Naive thymus-derived CD4-positive, alpha-beta T cell (primary cell): ENCODE measurements around the gene TRMT61A. TPM values are rescaled to one million over a fixed set of nuclear protein-coding genes. Genes with fewer than 3 reads are reported as not detected.

ENCODE experiments used
- ATAC-seq: fragments of 150-1000 bp; cut with Tn5 transposase; 2 replicates; pipeline ENCODE4 v1.10.0; 2021; ENCODE audit warnings: mild to moderate bottlenecking, moderate library complexity
- CTCF ChIA-PET: fragments of 350-600 bp; sonication (Branson Sonifier 250); formaldehyde crosslinking; loops from one replicate; lab custom pipeline; 2021; ENCODE audit warnings: antibody characterized with exemption; lab: Charles Lee
- POLR2A ChIA-PET: fragments of 350-600 bp; sonication (Branson Sonifier 250); formaldehyde crosslinking; loops from one replicate; lab custom pipeline; 2021; ENCODE audit warnings: antibody characterized with exemption, inconsistent platforms; lab: Charles Lee
- DNase-seq, 9 donors: peaks; one replicate each; pipeline versions ENCODE4 v3.0.0 to v3.0.0-alpha.2; 2020 to 2022; ENCODE audit warnings: mixed read lengths in 1 of 9
- H3K27ac ChIP-seq: one replicate; pipeline ENCODE4 v1.7.0; 2013; ENCODE audit warnings: mild to moderate bottlenecking, low read depth, low read length, moderate library complexity
- H3K27me3 ChIP-seq, 2 donors: one replicate each; pipeline ENCODE4 v1.7.0; 2013; ENCODE audit warnings: low read length in 2 of 2, mild to moderate bottlenecking in 2 of 2, moderate library complexity in 2 of 2; ENCODE audit not compliant: control insufficient read depth in 2 of 2, insufficient read depth in 2 of 2
- H3K36me3 ChIP-seq, 3 experiments: 1 replicate in 2 of 3; 2 replicates in 1 of 3; pipeline ENCODE4 v1.7.0; 2013; ENCODE audit warnings: low read length in 3 of 3, mild to moderate bottlenecking in 3 of 3, moderate library complexity in 1 of 3; ENCODE audit not compliant: insufficient read depth in 3 of 3, control insufficient read depth in 2 of 3
- H3K4me1 ChIP-seq, 2 donors: one replicate each; pipeline ENCODE4 v1.7.0; 2013; ENCODE audit warnings: low read length in 2 of 2, mild to moderate bottlenecking in 2 of 2, moderate library complexity in 1 of 2; ENCODE audit not compliant: control insufficient read depth in 2 of 2, insufficient read depth in 2 of 2
- H3K4me3 ChIP-seq: 2 replicates; pipeline ENCODE4 v1.7.0; 2013; ENCODE audit warnings: mild to moderate bottlenecking, low read length
- H3K9me3 ChIP-seq, 3 experiments: 1 replicate in 2 of 3; 2 replicates in 1 of 3; pipeline ENCODE4 v1.7.0; 2013; ENCODE audit warnings: low read length in 3 of 3; ENCODE audit not compliant: control insufficient read depth in 2 of 3
- H3K27ac Mint-ChIP-seq, 9 donors: one replicate each; pipeline ENCODE4 v1.8.0; 2020 to 2022; ENCODE audit warnings: mixed read lengths in 9 of 9, mild to moderate bottlenecking in 8 of 9, moderate library complexity in 5 of 9, inconsistent platforms in 2 of 9
- H3K27me3 Mint-ChIP-seq, 5 donors: one replicate each; pipeline ENCODE4 v1.8.0; 2021 to 2022; ENCODE audit warnings: mixed read lengths in 5 of 5, mild to moderate bottlenecking in 1 of 5
- H3K36me3 Mint-ChIP-seq, 5 donors: one replicate each; pipeline ENCODE4 v1.8.0; 2020 to 2022; ENCODE audit warnings: mixed read lengths in 5 of 5, mild to moderate bottlenecking in 3 of 5, inconsistent platforms in 1 of 5
- H3K4me1 Mint-ChIP-seq, 7 donors: one replicate each; pipeline ENCODE4 v1.8.0; 2020 to 2022; ENCODE audit warnings: mixed read lengths in 7 of 7, mild to moderate bottlenecking in 3 of 7, inconsistent platforms in 1 of 7
- H3K4me3 Mint-ChIP-seq, 10 donors: one replicate each; pipeline ENCODE4 v1.8.0; 2020 to 2022; ENCODE audit warnings: mild to moderate bottlenecking in 10 of 10, mixed read lengths in 10 of 10, moderate library complexity in 6 of 10, inconsistent platforms in 2 of 10
- H3K9me3 Mint-ChIP-seq, 11 donors: one replicate each; pipeline ENCODE4 v1.8.0; 2020 to 2022; ENCODE audit warnings: mixed read lengths in 11 of 11, mild to moderate bottlenecking in 4 of 11, inconsistent platforms in 1 of 11, moderate library complexity in 1 of 11
- intact Hi-C, 2 donors: fragments of 100-400 bp; cut with micrococcal nuclease; formaldehyde crosslinking; loops; one replicate each; pipeline ENCODE4 v1.15.1; 2023
- polyA plus RNA-seq, 2 donors: library from polyadenylated mRNA; unstranded; fragments of 300-500 nt; fragmentation: Illumina TruSeq; gene quantifications; one replicate each; pipeline ENCODE4 v1.2.3, GENCODE V29; 2021
- total RNA-seq, 6 experiments: library from RNA in 5 of 6; stranded (reverse) in 5 of 6; gene quantifications; 1 replicate in 5 of 6; 2 replicates in 1 of 6; pipeline ENCODE4 v1.2.3 and lab custom pipeline; 2021 to 2026

TRMT61A gene
- total and polyA plus RNA-seq, 7 experiments from 2014 or later = 6.3 to 15.1 (median 12.2) TPM

DNA sequence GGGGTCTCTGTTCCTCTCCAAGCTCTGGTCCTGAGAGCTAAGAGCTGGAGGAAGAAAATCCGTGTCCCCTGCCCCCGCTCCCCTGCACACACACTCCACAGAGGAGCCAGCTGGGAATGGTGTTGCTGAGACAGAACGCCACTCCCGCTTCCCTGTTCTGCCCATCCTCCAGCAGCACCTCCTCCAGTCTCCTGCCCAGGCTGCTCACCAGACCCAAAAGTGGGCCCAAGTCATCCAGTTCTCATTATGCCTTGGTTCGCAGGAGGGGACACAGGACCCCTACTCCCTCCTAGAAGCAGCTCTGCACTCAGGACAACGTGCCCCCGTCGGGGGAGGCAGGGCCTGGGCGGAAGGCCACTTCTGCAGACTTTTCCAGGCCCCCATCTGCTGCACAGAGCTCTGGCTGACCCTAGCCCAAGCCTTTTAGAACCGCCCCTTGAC lies 830 bp upstream of the TRMT61A start:
- peak overlapping the region; percentile 89 to 97 (median 94) for H3K4me3 Mint-ChIP-seq
- peak overlapping the region; percentile 67 to 96 (median 93) for H3K27ac Mint-ChIP-seq
- H3K9me3 Mint-ChIP-seq = peaks cover 0 to 2% (median 0%) of the 10 kb centered on the region in 11 donors
- Histone ChIP-seq H3K27me3 (no peaks in the 10 kb centered on the region), H3K36me3 (peaks cover 0 to 23% (median 0%) of the 10 kb centered on the region in 3 experiments), H3K4me1 (peaks cover 19 to 21% of the 10 kb centered on the region in 2 donors), H3K27ac (peak overlapping the region; percentile 81), H3K4me3 (peak overlapping the region; percentile 74), H3K9me3 (no peaks in the 10 kb centered on the region)
- ChIA-PET POLR2A (interaction anchor here (0.7 to 2.2 kb wide), 3 partner anchors 9 to 144 kb away, joined by 3 to 8 read pairs (median 3); no protein-coding TSS in a partner anchor), CTCF (no interaction called here)
- no peaks in the 10 kb centered on the region for H3K36me3 Mint-ChIP-seq
- peaks cover 0 to 27% (median 3%) of the 10 kb centered on the region in 5 donors for H3K27me3 Mint-ChIP-seq
- intact Hi-C loops = loop anchor here (2.0 to 5.0 kb wide), 2 partner anchors 35 to 394 kb away; partner anchors contain the start of genes BAG5 (in 1 of the 2) and COA8 (in 1 of the 2)
- H3K4me1 Mint-ChIP-seq = peaks cover 31 to 39% (median 37%) of the 10 kb centered on the region in 7 donors
- no peak for ATAC-seq
- DNase-seq = no peak

GRCh38 chr14:103529383-103530365 lies 678 bp downstream of the TRMT61A start:
- ATAC-seq = no peak
- Histone ChIP-seq H3K9me3 (no peaks in the 10 kb centered on the region), H3K36me3 (peaks cover 0 to 39% (median 0%) of the 10 kb centered on the region in 3 experiments), H3K4me1 (peaks cover 19 to 21% of the 10 kb centered on the region in 2 donors), H3K4me3 (peak overlapping the region; percentile 96), H3K27me3 (no peaks in the 10 kb centered on the region), H3K27ac (peak overlapping the region; percentile 81)
- Mint-ChIP-seq H3K9me3 (peaks cover 0 to 2% (median 0%) of the 10 kb centered on the region in 11 donors), H3K27me3 (peaks cover 0 to 12% (median 0%) of the 10 kb centered on the region in 5 donors), H3K36me3 (no peaks in the 10 kb centered on the region), H3K27ac (peak overlapping the region; percentile 91 to 98 (median 95)), H3K4me3 (peak overlapping the region; percentile 89 to 97 (median 95)), H3K4me1 (peaks cover 30 to 39% (median 35%) of the 10 kb centered on the region in 7 donors)
- CTCF ChIA-PET = interaction anchor here (1.4 to 1.8 kb wide), 2 partner anchors 11 to 17 kb away, joined by 5 to 12 read pairs; no protein-coding TSS in a partner anchor
- no peak for DNase-seq
- POLR2A ChIA-PET = interaction anchor here (0.5 to 2.4 kb wide), 7 partner anchors 11 to 195 kb away, joined by 3 to 15 read pairs (median 4); partner anchors contain the start of genes BAG5, COA8 and EIF5
- intact Hi-C loops = loop anchor here (1.0 to 5.0 kb wide), 6 partner anchors 8 to 393 kb away; partner anchors contain the start of genes BAG5 (in 2 of the 2), COA8 (in 2 of the 2), EIF5 (in 1 of the 2) and KLC1 (in 1 of the 2)

DNA sequence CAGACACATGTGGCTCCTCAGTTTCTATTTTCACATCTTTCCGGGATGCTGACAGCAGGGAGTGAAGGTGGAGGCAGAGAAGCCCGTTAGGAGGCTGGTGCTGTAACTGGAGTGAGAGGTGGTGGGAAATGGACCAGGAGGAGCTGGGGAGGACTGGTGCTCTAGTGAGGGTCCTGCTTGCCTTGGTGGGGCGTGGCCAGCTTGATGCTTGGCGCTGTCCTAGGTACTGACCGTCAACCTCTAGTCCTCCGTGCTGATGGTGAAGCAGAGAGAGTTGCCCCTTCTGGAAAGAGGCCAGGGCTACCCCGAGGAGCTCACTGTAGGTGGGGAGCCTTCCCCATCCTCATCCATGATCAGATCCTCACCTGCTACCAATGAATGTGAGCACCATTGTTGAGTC lies 1.4 kb downstream of the TRMT61A start:
- Histone ChIP-seq H3K27ac (peak overlapping the region; percentile 81), H3K36me3 (peaks cover 0 to 46% (median 0%) of the 10 kb centered on the region in 3 experiments), H3K4me1 (peaks cover 19 to 21% of the 10 kb centered on the region in 2 donors), H3K27me3 (no peaks in the 10 kb centered on the region), H3K9me3 (no peaks in the 10 kb centered on the region), H3K4me3 (no peak overlapping the region)
- peaks cover 0 to 6% (median 0%) of the 10 kb centered on the region in 5 donors for H3K27me3 Mint-ChIP-seq
- DNase-seq (no peak), ATAC-seq (no peak)
- H3K4me3 Mint-ChIP-seq = peak overlapping the region; percentile 89 to 97 (median 95)
- H3K9me3 Mint-ChIP-seq = peaks cover 0 to 2% (median 0%) of the 10 kb centered on the region in 11 donors
- intact Hi-C loops = no loop called here
- peaks cover 30 to 39% (median 34%) of the 10 kb centered on the region in 7 donors for H3K4me1 Mint-ChIP-seq
- ChIA-PET CTCF (interaction anchor here (1.4 to 1.8 kb wide), 2 partner anchors 12 to 16 kb away, joined by 5 to 12 read pairs; no protein-coding TSS in a partner anchor), POLR2A (interaction anchor here (0.5 to 2.4 kb wide), 9 partner anchors 12 to 196 kb away, joined by 3 to 15 read pairs (median 3); partner anchors contain the start of genes BAG5, COA8 and EIF5)
- H3K36me3 Mint-ChIP-seq = no peaks in the 10 kb centered on the region
- peak overlapping the region in 6 of 9 donors; percentile 48 to 97 (median 94) for H3K27ac Mint-ChIP-seq

DNA sequence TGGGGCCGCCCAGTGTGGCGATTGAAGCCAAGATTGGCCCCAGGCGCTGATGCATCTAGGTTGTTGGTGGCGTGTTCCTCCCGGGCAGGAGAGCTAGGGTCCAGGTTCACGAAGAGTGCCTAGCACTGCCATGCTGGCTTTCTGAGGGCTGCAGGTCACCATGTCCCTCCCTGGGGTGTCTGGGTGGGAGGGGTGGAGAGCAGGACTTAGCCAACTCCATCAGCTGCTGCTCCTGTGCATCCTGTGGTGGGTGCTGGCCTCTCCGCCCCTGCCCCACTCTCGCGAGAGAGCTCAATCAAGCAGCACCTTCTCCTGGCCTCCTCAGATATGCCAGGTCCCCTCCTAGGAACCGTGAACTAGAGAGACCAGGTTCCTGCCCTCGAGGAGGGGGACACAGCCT lies 1.8 kb downstream of the TRMT61A start:
- Histone ChIP-seq H3K27me3 (no peaks in the 10 kb centered on the region), H3K4me1 (peaks cover 19 to 21% of the 10 kb centered on the region in 2 donors), H3K36me3 (peaks cover 0 to 50% (median 0%) of the 10 kb centered on the region in 3 experiments), H3K9me3 (no peaks in the 10 kb centered on the region), H3K27ac (no peak overlapping the region), H3K4me3 (no peak overlapping the region)
- ChIA-PET CTCF (interaction anchor here (1.4 kb wide), 1 partner anchor 12 kb away, joined by 5 read pairs; no protein-coding TSS in a partner anchor), POLR2A (interaction anchor here (0.8 to 2.4 kb wide), 4 partner anchors 12 to 196 kb away, joined by 3 to 15 read pairs (median 4); partner anchors contain the start of genes BAG5, COA8 and EIF5)
- DNase-seq (no peak), ATAC-seq (no peak)
- peak overlapping the region in 3 of 9 donors; percentile 94 to 96 (median 95) for H3K27ac Mint-ChIP-seq
- H3K4me1 Mint-ChIP-seq = peaks cover 30 to 35% (median 33%) of the 10 kb centered on the region in 7 donors
- intact Hi-C loops = no loop called here
- peaks cover 0 to 1% (median 0%) of the 10 kb centered on the region in 5 donors for H3K27me3 Mint-ChIP-seq
- H3K36me3 Mint-ChIP-seq = no peaks in the 10 kb centered on the region
- peak overlapping the region; percentile 89 to 97 (median 95) for H3K4me3 Mint-ChIP-seq
- H3K9me3 Mint-ChIP-seq = peaks cover 0 to 2% (median 0%) of the 10 kb centered on the region in 11 donors

DNA sequence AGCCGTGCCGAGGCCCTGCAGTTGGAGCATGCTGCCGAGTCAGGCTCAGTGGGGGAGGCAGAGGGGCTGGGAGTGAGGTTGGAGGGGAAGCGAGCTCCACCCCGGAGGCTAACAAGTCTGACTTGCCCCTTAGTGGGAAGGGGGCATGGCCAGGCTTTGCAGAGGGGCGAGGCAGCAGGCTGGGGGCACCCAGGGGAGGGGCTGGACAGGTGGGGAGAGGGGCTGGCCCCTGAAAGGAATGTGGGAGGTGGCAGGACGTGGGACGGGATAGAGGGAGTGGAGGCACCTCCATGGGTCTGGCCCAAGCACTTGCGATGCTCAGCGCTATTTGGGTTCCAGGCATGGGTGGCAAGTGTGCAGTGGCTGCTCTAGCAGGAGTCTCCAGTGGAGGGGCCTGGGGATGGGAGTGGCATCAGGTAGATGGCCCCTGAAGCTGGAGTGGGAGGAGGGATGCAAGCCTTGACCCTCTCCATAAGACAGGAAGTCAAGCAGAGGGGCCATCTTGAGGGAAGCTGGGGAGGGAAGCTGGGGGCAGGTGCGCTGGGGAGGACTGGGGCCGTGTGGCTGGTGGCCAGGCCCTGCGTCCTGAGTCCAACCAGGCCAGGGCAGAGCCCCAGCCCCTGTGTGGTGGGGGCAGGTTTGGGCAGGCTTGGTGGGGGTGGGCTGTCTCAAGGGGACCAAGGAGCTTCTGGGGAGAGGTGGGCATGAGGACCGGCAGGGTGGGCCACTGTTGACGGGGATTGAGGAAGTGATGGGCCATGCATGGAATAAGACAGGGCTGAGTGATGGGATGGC lies 2.6 kb downstream of the TRMT61A start:
- H3K27me3 ChIP-seq = no peaks in the 10 kb centered on the region
- no peaks in the 10 kb centered on the region for H3K9me3 ChIP-seq
- Mint-ChIP-seq H3K9me3 (peaks cover 0 to 2% (median 0%) of the 10 kb centered on the region in 11 donors), H3K27ac (peak overlapping the region in 3 of 9 donors; percentile 26 to 74 (median 28)), H3K4me1 (peaks cover 30 to 34% (median 32%) of the 10 kb centered on the region in 7 donors), H3K4me3 (peak overlapping the region in 8 of 10 donors; percentile 6 to 95 (median 42)), H3K27me3 (no peaks in the 10 kb centered on the region), H3K36me3 (no peaks in the 10 kb centered on the region)
- H3K4me1 ChIP-seq = peaks cover 19 to 21% of the 10 kb centered on the region in 2 donors
- H3K4me3 ChIP-seq = no peak overlapping the region
- peaks cover 0 to 52% (median 0%) of the 10 kb centered on the region in 3 experiments for H3K36me3 ChIP-seq
- intact Hi-C loops = no loop called here
- no peak for DNase-seq
- CTCF ChIA-PET = no interaction called here
- no peak for ATAC-seq
- H3K27ac ChIP-seq = no peak overlapping the region
- POLR2A ChIA-PET = interaction anchor here (0.6 to 2.4 kb wide), 4 partner anchors 13 to 379 kb away, joined by 3 to 15 read pairs (median 3); partner anchors contain the start of gene EIF5
